Limb (tissue), 2 donors: ENCODE results near the gene NFIB.
A peak's percentile ranks its signal among the peaks of the same experiment; 100 is the strongest.

Source experiments
- DNase-seq, 2 donors: peaks; one replicate each; pipeline ENCODE4 v3.0.0-alpha.2; 2016; ENCODE audit errors: extremely low spot score in 2 of 2

The NFIB gene

GRCh38 chr9:14321517-14322130 lies 7.7 kb upstream of the NFIB start:
- peak in 1 of 2 donors; percentile 7 for DNase-seq

- peak in 1 of 2 donors; percentile 58 for DNase-seq
Observed at GRCh38 chr9:14320271-14321181, 6.6 kb upstream of the NFIB start.

- peak in 1 of 2 donors; percentile 19 for DNase-seq
Observed at GRCh38 chr9:14318934-14319580, 5.1 kb upstream of the NFIB start.

GRCh38 chr9:14318361-14318760 lies 4.4 kb upstream of the NFIB start:
- no peak for DNase-seq

- peak in 1 of 2 donors; percentile 51 for DNase-seq
Observed at GRCh38 chr9:14317667-14318320, 3.9 kb upstream of the NFIB start.

- DNase-seq, result no peak
Observed at GRCh38 chr9:14316602-14317300, 2.8 kb upstream of the NFIB start.

- peak in 1 of 2 donors; percentile 79 for DNase-seq
Observed at GRCh38 chr9:14315875-14316601, 2.1 kb upstream of the NFIB start.

- DNase-seq, result peak; percentile 89 to 96
Observed at GRCh38 chr9:14314929-14315874, 1.3 kb upstream of the NFIB start.

GRCh38 chr9:14314424-14314928 lies 535 bp upstream of the NFIB start:
- DNase-seq, result peak; percentile 90 to 91

GRCh38 chr9:14313378-14313940 lies 482 bp downstream of the NFIB start:
- DNase-seq, result no peak

GRCh38 chr9:14312719-14313377 lies 1.1 kb downstream of the NFIB start:
- DNase-seq, result peak in 1 of 2 donors; percentile 77

GRCh38 chr9:14311956-14312685 lies 1.8 kb downstream of the NFIB start:
- no peak for DNase-seq

- no peak for DNase-seq
Observed at GRCh38 chr9:14311171-14311949, 2.6 kb downstream of the NFIB start.

GRCh38 chr9:14310311-14310710 lies 3.6 kb downstream of the NFIB start:
- DNase-seq, result no peak

- DNase-seq, result no peak
Observed at GRCh38 chr9:14309403-14309802, 4.5 kb downstream of the NFIB start.

GRCh38 chr9:14308853-14309145 lies 5.1 kb downstream of the NFIB start:
- DNase-seq, result no peak
